ENCODE measurements around the gene DUOX2. TPM values are rescaled to one million over a fixed set of nuclear protein-coding genes. Genes with fewer than 3 reads are reported as not detected.

DUOX2 gene
- total RNA-seq, 1 donor, result not detected

DNA sequence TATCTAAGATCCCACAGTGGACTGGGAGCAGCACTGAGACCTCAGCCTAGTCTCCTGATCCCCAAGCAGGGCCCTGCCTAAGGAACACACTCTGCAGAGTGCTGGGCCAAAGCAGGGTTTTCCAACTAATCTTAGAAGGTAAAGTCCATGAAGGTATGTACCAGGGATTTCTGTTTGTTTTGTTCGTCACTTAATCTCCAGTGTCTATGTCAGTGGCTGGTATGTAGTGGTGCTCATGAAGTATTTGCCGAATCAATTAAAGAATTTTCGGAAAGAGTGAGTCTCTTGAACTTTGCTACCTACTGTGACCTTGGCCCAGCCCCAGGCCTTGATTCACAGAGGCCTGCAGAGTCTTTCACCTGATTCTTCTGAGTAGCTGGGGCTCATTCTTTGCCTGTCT lies 17.5 kb upstream of the DUOX2 start:
- Histone ChIP-seq H3K9me3 (ENCODE audit: low read depth, low read length) (no peaks in the 10 kb centered on the region), H3K4me1 (ENCODE audit: insufficient read depth, low read length) (no peaks in the 10 kb centered on the region), H3K4me2 (ENCODE audit: insufficient read depth, low read length) (no peak overlapping the region), H2AFZ (ENCODE audit: low read length) (no peak overlapping the region), H3K4me3 (ENCODE audit: insufficient read depth, low read length) (no peak overlapping the region), H3K27ac (ENCODE audit: low read depth, low read length) (no peak overlapping the region), H3K27me3 (ENCODE audit: insufficient read depth, low read length) (peaks cover 82% of the 10 kb centered on the region), H4K20me1 (ENCODE audit: insufficient read depth, low read length) (no peaks in the 10 kb centered on the region), H3K36me3 (ENCODE audit: insufficient read depth, low read length) (no peaks in the 10 kb centered on the region), H3K79me2 (ENCODE audit: insufficient read depth, low read length) (no peaks in the 10 kb centered on the region)
- no peak for DNase-seq (ENCODE audit: insufficient read length, low spot score, missing footprints)
- TF ChIP-seq, protein P1, sequence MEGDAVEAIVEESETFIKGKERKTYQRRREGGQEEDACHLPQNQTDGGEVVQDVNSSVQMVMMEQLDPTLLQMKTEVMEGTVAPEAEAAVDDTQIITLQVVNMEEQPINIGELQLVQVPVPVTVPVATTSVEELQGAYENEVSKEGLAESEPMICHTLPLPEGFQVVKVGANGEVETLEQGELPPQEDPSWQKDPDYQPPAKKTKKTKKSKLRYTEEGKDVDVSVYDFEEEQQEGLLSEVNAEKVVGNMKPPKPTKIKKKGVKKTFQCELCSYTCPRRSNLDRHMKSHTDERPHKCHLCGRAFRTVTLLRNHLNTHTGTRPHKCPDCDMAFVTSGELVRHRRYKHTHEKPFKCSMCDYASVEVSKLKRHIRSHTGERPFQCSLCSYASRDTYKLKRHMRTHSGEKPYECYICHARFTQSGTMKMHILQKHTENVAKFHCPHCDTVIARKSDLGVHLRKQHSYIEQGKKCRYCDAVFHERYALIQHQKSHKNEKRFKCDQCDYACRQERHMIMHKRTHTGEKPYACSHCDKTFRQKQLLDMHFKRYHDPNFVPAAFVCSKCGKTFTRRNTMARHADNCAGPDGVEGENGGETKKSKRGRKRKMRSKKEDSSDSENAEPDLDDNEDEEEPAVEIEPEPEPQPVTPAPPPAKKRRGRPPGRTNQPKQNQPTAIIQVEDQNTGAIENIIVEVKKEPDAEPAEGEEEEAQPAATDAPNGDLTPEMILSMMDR (IDR thresholded peaks at IDR 0.05; ENCODE audit: extremely low read depth, low read depth, low read length), result no peak

DNA sequence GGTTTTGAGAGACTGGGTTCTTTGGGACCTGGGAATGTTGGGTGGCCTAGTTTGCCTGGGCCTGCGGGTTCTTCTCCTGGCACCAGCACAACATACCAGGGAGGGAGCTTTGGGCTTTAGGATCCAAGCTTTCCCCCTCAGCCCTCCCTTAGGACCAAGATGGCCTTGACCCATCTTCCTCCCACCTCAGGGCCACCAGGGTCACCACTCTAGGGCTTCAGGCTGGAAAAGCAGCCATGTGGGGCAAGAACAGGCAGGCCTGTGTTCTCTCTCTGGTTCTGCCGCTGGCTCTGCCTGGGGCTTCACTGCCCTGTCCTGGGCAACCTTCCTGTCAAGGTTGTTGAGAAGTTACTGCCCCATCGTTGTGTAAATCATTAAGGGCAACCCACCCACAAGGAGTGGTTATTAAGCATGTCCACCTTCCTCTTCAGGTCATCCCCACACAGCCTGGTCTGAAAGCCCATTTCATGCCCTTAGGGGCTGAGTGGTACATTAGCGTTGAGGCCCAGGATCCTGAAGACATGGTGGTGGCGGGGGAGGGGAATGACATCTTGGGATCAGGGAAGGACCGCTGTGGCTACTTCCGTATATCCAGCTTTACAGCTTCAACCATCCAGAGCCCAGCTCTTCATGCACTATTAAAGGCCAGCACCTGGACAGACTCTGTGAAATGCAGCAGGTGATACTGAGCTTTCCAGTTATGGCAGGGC lies 16.5 kb upstream of the DUOX2 start:
- Histone ChIP-seq H4K20me1 (ENCODE audit: insufficient read depth, low read length) (no peaks in the 10 kb centered on the region), H3K27ac (ENCODE audit: low read depth, low read length) (no peak overlapping the region), H3K27me3 (ENCODE audit: insufficient read depth, low read length) (peaks cover 84% of the 10 kb centered on the region), H3K36me3 (ENCODE audit: insufficient read depth, low read length) (no peaks in the 10 kb centered on the region), H2AFZ (ENCODE audit: low read length) (no peak overlapping the region), H3K4me2 (ENCODE audit: insufficient read depth, low read length) (no peak overlapping the region), H3K4me3 (ENCODE audit: insufficient read depth, low read length) (no peak overlapping the region), H3K9me3 (ENCODE audit: low read depth, low read length) (no peaks in the 10 kb centered on the region), H3K4me1 (ENCODE audit: insufficient read depth, low read length) (no peaks in the 10 kb centered on the region), H3K79me2 (ENCODE audit: insufficient read depth, low read length) (no peaks in the 10 kb centered on the region)
- peak; percentile 85 for DNase-seq (ENCODE audit: insufficient read length, low spot score, missing footprints)
- TF ChIP-seq, protein P1 (IDR thresholded peaks at IDR 0.05; ENCODE audit: extremely low read depth, low read depth, low read length), result no peak

DNA sequence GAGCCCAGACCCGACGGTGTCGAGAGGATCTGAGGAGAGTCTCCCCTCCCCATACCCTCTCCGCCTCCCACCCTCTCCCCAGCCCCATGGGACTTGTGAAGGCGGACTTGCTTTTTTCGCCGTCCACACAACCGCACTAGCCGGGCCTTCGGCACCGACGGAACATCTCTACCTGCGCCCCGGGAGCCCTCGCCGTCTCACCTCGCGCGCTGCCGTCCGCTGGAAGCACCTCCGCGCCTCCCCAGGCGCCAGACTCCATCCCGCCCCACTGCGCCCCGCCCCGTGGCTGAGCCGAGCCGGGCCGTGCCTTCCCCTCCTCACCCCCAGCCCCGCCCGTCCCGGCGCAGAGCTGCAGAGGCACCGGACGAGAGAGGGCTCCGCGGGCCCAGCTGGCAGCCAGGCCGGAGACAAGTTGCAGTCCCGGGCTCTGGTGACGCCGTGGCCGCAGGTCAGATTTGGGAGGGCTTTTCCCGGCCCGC lies 15.7 kb upstream of the DUOX2 start, which contains the start of the genes DUOX1 and DUOXA1:
DUOX1 (plus strand) TSS at position 344 of the 479 bp plus-strand sequence. CDS start 1,973 bp downstream, outside the sequence.
DUOXA1 (minus strand) TSS at position 229 of the 479 bp plus-strand sequence. CDS start 6,865 bp downstream, outside the sequence.
- no peak within 1 kb of the TSS for H3K4me3 ChIP-seq (ENCODE audit: insufficient read depth, low read length)
- no peaks in the 10 kb centered on the region for H3K79me2 ChIP-seq (ENCODE audit: insufficient read depth, low read length)
- H3K4me1 ChIP-seq (ENCODE audit: insufficient read depth, low read length), result no peaks in the 10 kb centered on the region
- H3K36me3 ChIP-seq (ENCODE audit: insufficient read depth, low read length), result no peaks in the 10 kb centered on the region
- TF ChIP-seq, protein P1 (IDR thresholded peaks at IDR 0.05; ENCODE audit: extremely low read depth, low read depth, low read length), result no peak
- H3K27me3 ChIP-seq (ENCODE audit: insufficient read depth, low read length), result peaks cover 78% of the 10 kb centered on the region
- no peak within 1 kb of the TSS for H3K27ac ChIP-seq (ENCODE audit: low read depth, low read length)
- H4K20me1 ChIP-seq (ENCODE audit: insufficient read depth, low read length), result no peaks in the 10 kb centered on the region
- peak; percentile 88 for DNase-seq (ENCODE audit: insufficient read length, low spot score, missing footprints)
- H3K9me3 ChIP-seq (ENCODE audit: low read depth, low read length), result no peaks in the 10 kb centered on the region
- peak within 1 kb of the TSS; percentile 19 for H3K4me2 ChIP-seq (ENCODE audit: insufficient read depth, low read length)
- H2AFZ ChIP-seq (ENCODE audit: low read length), result peak within 1 kb of the TSS; percentile 26

DNA sequence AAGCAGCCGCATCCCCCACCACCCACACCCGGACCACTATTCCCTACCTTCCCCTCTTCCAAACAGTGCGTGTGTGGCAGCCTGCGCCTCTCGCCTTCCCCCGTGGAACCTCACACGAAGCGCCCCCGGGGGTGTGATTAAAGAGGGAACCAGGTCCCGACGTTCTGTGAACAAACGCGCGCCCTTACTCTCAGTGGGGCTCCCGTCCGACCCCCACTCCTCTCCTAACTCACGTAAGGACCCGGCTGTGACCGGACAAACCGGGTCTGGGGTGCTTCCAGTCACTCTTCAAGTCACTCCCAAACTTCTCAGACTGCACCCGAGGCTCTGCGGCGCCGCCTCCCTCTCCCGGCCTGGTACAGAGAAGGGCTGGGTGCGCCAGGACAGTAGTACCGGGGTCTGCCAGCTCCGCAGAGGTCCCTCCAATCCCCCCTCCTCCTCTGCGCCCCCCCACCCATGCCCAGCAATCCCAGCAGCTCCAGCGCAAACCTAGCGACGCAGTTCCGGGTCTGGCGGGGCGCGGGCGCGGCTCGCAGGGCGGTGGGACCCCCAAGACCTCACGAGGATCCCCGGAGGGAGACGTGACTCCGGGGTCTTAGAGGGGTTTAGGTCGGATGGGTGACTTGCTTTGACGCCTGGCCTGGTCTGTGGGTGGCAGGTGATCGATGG lies 15.1 kb upstream of the DUOX2 start:
- H3K4me2 ChIP-seq (ENCODE audit: insufficient read depth, low read length), result peak overlapping the region; percentile 16
- H3K36me3 ChIP-seq (ENCODE audit: insufficient read depth, low read length), result no peaks in the 10 kb centered on the region

More for the DNA sequence above, 15.1 kb upstream of the DUOX2 start:
- H3K4me3 ChIP-seq (ENCODE audit: insufficient read depth, low read length), result no peak overlapping the region
- peaks cover 75% of the 10 kb centered on the region for H3K27me3 ChIP-seq (ENCODE audit: insufficient read depth, low read length)
- H2AFZ ChIP-seq (ENCODE audit: low read length), result peak overlapping the region; percentile 26
- H3K4me1 ChIP-seq (ENCODE audit: insufficient read depth, low read length), result no peaks in the 10 kb centered on the region
- DNase-seq (ENCODE audit: insufficient read length, low spot score, missing footprints), result peak; percentile 56
- no peaks in the 10 kb centered on the region for H3K79me2 ChIP-seq (ENCODE audit: insufficient read depth, low read length)
- H4K20me1 ChIP-seq (ENCODE audit: insufficient read depth, low read length), result no peaks in the 10 kb centered on the region
- H3K9me3 ChIP-seq (ENCODE audit: low read depth, low read length), result no peaks in the 10 kb centered on the region
- H3K27ac ChIP-seq (ENCODE audit: low read depth, low read length), result no peak overlapping the region
- TF ChIP-seq, protein P1 (IDR thresholded peaks at IDR 0.05; ENCODE audit: extremely low read depth, low read depth, low read length), result no peak
